SK-N-SH (cell line): Measurements from ENCODE around the gene GALNTL6. TPM values are rescaled to one million over a fixed set of nuclear protein-coding genes. Genes with fewer than 3 reads are reported as not detected.
A peak's percentile ranks its signal among the peaks of the same experiment; 100 is the strongest.

ENCODE experiments used
- CTCF ChIA-PET: fragments of 300-600, 350-600 bp; formaldehyde crosslinking; extraction: SDS; loops from one replicate; lab custom pipeline; 2021; lab: Yijun Ruan, JAX
- POLR2A ChIA-PET: fragments of 350-600 bp; sonication (Branson Sonifier 250); formaldehyde crosslinking; extraction: SDS; loops from one replicate; lab custom pipeline; 2020; ENCODE audit warnings: antibody characterized with exemption, inconsistent platforms; lab: Yijun Ruan, JAX
- DNase-seq: peaks from one replicate; pipeline ENCODE4 v3.0.0; 2012
- H2AFZ ChIP-seq: fragments of 200-600 bp; sonication (generic); 2 replicates; pipeline ENCODE4 v1.8.1; 2016; ENCODE audit warnings: antibody characterized with exemption, mild to moderate bottlenecking, low read depth
- H3F3A ChIP-seq: fragments of 200-600 bp; sonication (generic); replicated peaks from 2 replicates; pipeline ENCODE3; 2016; ENCODE audit warnings: antibody characterized with exemption, mild to moderate bottlenecking; ENCODE audit not compliant: insufficient read depth
- H3K27ac ChIP-seq, 2 experiments: fragments of 200-500 bp in 1 of 2; fragments of 200-600 bp in 1 of 2; sonication (Bioruptor generic) in 1 of 2; sonication (generic), shearing (Covaris generic) in 1 of 2; 2 replicates each; pipeline versions ENCODE4 v1.5.1 to v1.6.1; 2014 to 2016; ENCODE audit warnings: low read depth in 2 of 2, inconsistent platforms in 1 of 2, low read length in 1 of 2, mild to moderate bottlenecking in 1 of 2, mixed read lengths in 1 of 2
- H3K27me3 ChIP-seq: fragments of 200-600 bp; sonication (generic), shearing (Covaris generic); 2 replicates; pipeline ENCODE4 v1.6.1; 2016; ENCODE audit warnings: mixed run types; ENCODE audit not compliant: insufficient read depth
- H3K36me3 ChIP-seq, 2 experiments: fragments of 200-500 bp in 1 of 2; fragments of 200-600 bp in 1 of 2; sonication (Bioruptor generic) in 1 of 2; sonication (generic) in 1 of 2; replicated peaks in 1 of 2; 2 replicates each; pipeline versions ENCODE3 to v1.5.1; 2014 to 2016; ENCODE audit warnings: low read length in 1 of 2, mild to moderate bottlenecking in 1 of 2; ENCODE audit not compliant: insufficient read depth in 2 of 2, control insufficient read depth in 1 of 2
- H3K4me1 ChIP-seq, 2 experiments: fragments of 200-500 bp in 1 of 2; fragments of 200-600 bp in 1 of 2; sonication (Bioruptor generic) in 1 of 2; sonication (generic), shearing (Covaris generic) in 1 of 2; 2 replicates each; pipeline versions ENCODE4 v1.5.1 to v1.6.1; 2014 to 2016; ENCODE audit warnings: low read depth in 1 of 2, low read length in 1 of 2, mixed run types in 1 of 2; ENCODE audit not compliant: insufficient read depth in 2 of 2, control insufficient read depth in 1 of 2
- H3K4me2 ChIP-seq: fragments of 200-600 bp; sonication (generic), shearing (Covaris generic); 2 replicates; pipeline ENCODE4 v1.6.1; 2017; ENCODE audit warnings: mixed run types
- H3K4me3 ChIP-seq, 2 experiments: fragments of 200-500 bp in 1 of 2; fragments of 200-600 bp in 1 of 2; sonication (Bioruptor generic) in 1 of 2; sonication (generic), shearing (Covaris generic) in 1 of 2; 2 replicates each; pipeline versions ENCODE4 v1.5.1 to v1.8.1; 2014 to 2016; ENCODE audit warnings: low read depth in 2 of 2, inconsistent platforms in 1 of 2, low read length in 1 of 2, mild to moderate bottlenecking in 1 of 2, mixed read lengths in 1 of 2, moderate library complexity in 1 of 2
- H3K79me2 ChIP-seq: fragments of 200-600 bp; sonication (generic); 2 replicates; pipeline ENCODE4 v1.8.1; 2017; ENCODE audit warnings: mild to moderate bottlenecking; ENCODE audit not compliant: insufficient read depth
- H3K9ac ChIP-seq: fragments of 200-600 bp; sonication (generic); 2 replicates; pipeline ENCODE4 v1.6.1; 2017; ENCODE audit warnings: mixed run types
- H3K9me2 ChIP-seq: fragments of 200-600 bp; sonication (generic); 2 replicates; pipeline ENCODE4 v1.6.1; 2017; ENCODE audit warnings: mixed run types
- H3K9me3 ChIP-seq: fragments of 200-600 bp; sonication (generic); 2 replicates; pipeline ENCODE4 v1.6.1; 2017; ENCODE audit warnings: mixed run types, mild to moderate bottlenecking, moderate library complexity
- H4K20me1 ChIP-seq: fragments of 200-600 bp; sonication (generic); 2 replicates; pipeline ENCODE4 v1.6.1; 2017; ENCODE audit warnings: mild to moderate bottlenecking, mixed run types; ENCODE audit not compliant: insufficient read depth
- CTCF ChIP-seq: fragments of 200-600 bp; sonication (generic); IDR thresholded peaks from 2 replicates; pipeline ENCODE4 v1.6.1; 2017; ENCODE audit warnings: antibody characterized with exemption, mild to moderate bottlenecking, moderate library complexity
- ELF1 ChIP-seq: IDR thresholded peaks from 2 replicates; pipeline ENCODE4 v1.4.0; 2012
- EZH2phosphoT487 ChIP-seq: fragments of 200-600 bp; sonication (generic); IDR thresholded peaks from 2 replicates; pipeline ENCODE4 v1.6.1; 2017; ENCODE audit warnings: low read depth, mixed run types, mild to moderate bottlenecking, antibody characterized with exemption, moderate library complexity, borderline replicate concordance
- FOXJ3 ChIP-seq: sonication (generic); formaldehyde crosslinking; IDR thresholded peaks from 2 replicates; pipeline ENCODE4 v1.5.1; 2020; ENCODE audit warnings: mild to moderate bottlenecking, missing genetic modification reagents
- FOXM1 ChIP-seq: IDR thresholded peaks from 2 replicates; pipeline ENCODE4 v1.4.0; 2012; ENCODE audit warnings: low read depth, mild to moderate bottlenecking
- GABPA ChIP-seq: IDR thresholded peaks from 2 replicates; pipeline ENCODE4 v1.4.0; 2012; ENCODE audit warnings: low read depth, mild to moderate bottlenecking
- GATA2 ChIP-seq: sonication (generic); formaldehyde crosslinking; IDR thresholded peaks from 2 replicates; pipeline ENCODE4 v1.5.0; 2020; ENCODE audit warnings: mild to moderate bottlenecking, missing genetic modification reagents
- JUND ChIP-seq: IDR thresholded peaks from 2 replicates; pipeline ENCODE4 v1.4.0; 2012
- NFIC ChIP-seq: IDR thresholded peaks from 2 replicates; pipeline ENCODE4 v1.4.0; 2012; ENCODE audit warnings: borderline replicate concordance
- POLR2AphosphoS5 ChIP-seq: IDR thresholded peaks from 2 replicates; pipeline ENCODE4 v1.6.1; 2012; ENCODE audit warnings: low read depth, low read length
- RAD21 ChIP-seq: IDR thresholded peaks from 2 replicates; pipeline ENCODE4 v1.6.1; 2012; ENCODE audit warnings: mild to moderate bottlenecking, low read length
- RCOR1 ChIP-seq: fragments of 150-350 bp; IDR thresholded peaks from 2 replicates; pipeline ENCODE4 v1.6.1; 2017; ENCODE audit warnings: antibody characterized with exemption, low read length
- SIN3A ChIP-seq: IDR thresholded peaks from 2 replicates; pipeline ENCODE4 v1.6.1; 2012; ENCODE audit warnings: low read depth, mild to moderate bottlenecking, low read length, moderate library complexity, borderline replicate concordance
- SMC3 ChIP-seq: IDR thresholded peaks from 2 replicates; pipeline ENCODE4 v1.6.1; 2012; ENCODE audit warnings: low read depth, low read length, improper control_type of control experiment
- TAF1 ChIP-seq: IDR thresholded peaks from 2 replicates; pipeline ENCODE4 v1.6.1; 2012; ENCODE audit warnings: low read depth, mild to moderate bottlenecking, low read length, moderate library complexity, borderline replicate concordance
- TCF12 ChIP-seq: IDR thresholded peaks from 2 replicates; pipeline ENCODE4 v1.4.0; 2012
- TEAD4 ChIP-seq: IDR thresholded peaks from 2 replicates; pipeline ENCODE4 v1.4.0; 2012; ENCODE audit warnings: mild to moderate bottlenecking, borderline replicate concordance; ENCODE audit not compliant: insufficient read depth
- USF1 ChIP-seq: IDR thresholded peaks from 2 replicates; pipeline ENCODE4 v1.4.0; 2012; ENCODE audit warnings: low read depth, borderline replicate concordance
- USF2 ChIP-seq: fragments of 150-350 bp; IDR thresholded peaks from 2 replicates; pipeline ENCODE4 v1.6.1; 2017; ENCODE audit warnings: antibody characterized with exemption, low read length, low read depth, borderline replicate concordance
- YY1 ChIP-seq: IDR thresholded peaks from 2 replicates; pipeline ENCODE4 v1.4.0; 2012; ENCODE audit warnings: low read depth, mild to moderate bottlenecking
- ZBTB33 ChIP-seq: IDR thresholded peaks from 2 replicates; pipeline ENCODE4 v1.4.0; 2012; ENCODE audit warnings: low read depth, borderline replicate concordance
- WGBS: methylation state at CpG from one replicate; pipeline ENCODE4 v1.1.6; 2017; ENCODE audit warnings: low lambda C conversion rate; 5-methylcytosine and 5-hydroxymethylcytosine counted together
- polyA plus RNA-seq, 3 experiments: library from polyadenylated mRNA; depleted of rRNA; stranded (reverse); fragments of >200 nt; gene quantifications; 2 replicates each; pipeline ENCODE4 v1.2.3, GENCODE V29; 2012

Gene GALNTL6
- polyA plus RNA-seq, 1 of the 3 experiments (the other 2 are of a cell fraction) = 0.07 TPM

- Histone ChIP-seq H3K36me3 (no peaks in the 10 kb centered on the region), H3F3A (no peaks in the 10 kb centered on the region), H3K9me3 (no peaks in the 10 kb centered on the region), H3K27me3 (no peaks in the 10 kb centered on the region), H3K4me1 (no peaks in the 10 kb centered on the region), H3K4me3 (no peak overlapping the region), H3K27ac (no peak overlapping the region), H2AFZ (no peak overlapping the region), H3K4me2 (no peak overlapping the region), H3K9ac (no peak overlapping the region), H3K79me2 (no peaks in the 10 kb centered on the region), H4K20me1 (no peaks in the 10 kb centered on the region), H3K9me2 (no peaks in the 10 kb centered on the region)
- ChIA-PET CTCF (no interaction called here), POLR2A (no interaction called here)
- no peak for TF ChIP-seq TCF12
- no peak for TF ChIP-seq YY1
- TF ChIP-seq USF1 = no peak
- TF ChIP-seq JUND = no peak
- TF ChIP-seq TEAD4 = no peak
- no peak for TF ChIP-seq SMC3
- no peak for TF ChIP-seq TAF1
- no peak for TF ChIP-seq USF2
- TF ChIP-seq ELF1 = no peak
- TF ChIP-seq FOXM1 = no peak
- no peak for TF ChIP-seq POLR2AphosphoS5
- no peak for TF ChIP-seq SIN3A
- TF ChIP-seq RAD21 = no peak
- no peak for TF ChIP-seq GABPA
- 12% methylated on average over 2 of the region's 2 CpGs for WGBS
- no peak for DNase-seq
Measured at GRCh38 chr4:172887959-172888358, 1074.8 kb downstream of the GALNTL6 start.

GRCh38 chr4:172892300-172892699 lies 1079.1 kb downstream of the GALNTL6 start:
- Histone ChIP-seq H3K9ac (no peak overlapping the region), H3K4me3 (no peak overlapping the region), H3K9me2 (no peaks in the 10 kb centered on the region), H2AFZ (no peak overlapping the region), H3K27ac (no peak overlapping the region), H4K20me1 (no peaks in the 10 kb centered on the region), H3K9me3 (no peaks in the 10 kb centered on the region), H3K36me3 (no peaks in the 10 kb centered on the region), H3F3A (no peaks in the 10 kb centered on the region), H3K79me2 (no peaks in the 10 kb centered on the region), H3K27me3 (no peaks in the 10 kb centered on the region), H3K4me1 (no peaks in the 10 kb centered on the region), H3K4me2 (no peak overlapping the region)
- DNase-seq = no peak
- POLR2A ChIA-PET = no interaction called here
- TF ChIP-seq RCOR1 (no peak), GABPA (no peak), TEAD4 (no peak), USF2 (no peak), SIN3A (no peak), FOXJ3 (CRISPR knock-in tag) (no peak), EZH2phosphoT487 (no peak), TAF1 (no peak), NFIC (no peak), ZBTB33 (no peak), USF1 (no peak), GATA2 (CRISPR knock-in tag) (no peak), CTCF (peak; percentile 51), ELF1 (no peak), RAD21 (peak; percentile 26; the same call in 1 of the 2 replicates)
- 58% methylated on average over 4 of the region's 4 CpGs for WGBS
- CTCF ChIA-PET = interaction anchor here (0.6 to 1.7 kb wide), 4 partner anchors 10 to 383 kb away, joined by 3 to 4 read pairs (median 3); no protein-coding TSS in a partner anchor
